SK-N-SH (cell line): ENCODE data around the gene SNED1. TPM values are rescaled to one million over a fixed set of nuclear protein-coding genes. Genes with fewer than 3 reads are reported as not detected.

Source experiments
- CTCF ChIA-PET: fragments of 300-600, 350-600 bp; formaldehyde crosslinking; extraction: SDS; loops from one replicate; lab custom pipeline; 2021; lab: Yijun Ruan, JAX
- POLR2A ChIA-PET: fragments of 350-600 bp; sonication (Branson Sonifier 250); formaldehyde crosslinking; extraction: SDS; loops from one replicate; lab custom pipeline; 2020; ENCODE audit warnings: antibody characterized with exemption, inconsistent platforms; lab: Yijun Ruan, JAX
- DNase-seq: peaks from one replicate; pipeline ENCODE4 v3.0.0; 2012
- H2AFZ ChIP-seq: fragments of 200-600 bp; sonication (generic); 2 replicates; pipeline ENCODE4 v1.8.1; 2016; ENCODE audit warnings: antibody characterized with exemption, mild to moderate bottlenecking, low read depth
- H3F3A ChIP-seq: fragments of 200-600 bp; sonication (generic); replicated peaks from 2 replicates; pipeline ENCODE3; 2016; ENCODE audit warnings: antibody characterized with exemption, mild to moderate bottlenecking; ENCODE audit not compliant: insufficient read depth
- H3K27ac ChIP-seq, 2 experiments: fragments of 200-500 bp in 1 of 2; fragments of 200-600 bp in 1 of 2; sonication (Bioruptor generic) in 1 of 2; sonication (generic), shearing (Covaris generic) in 1 of 2; 2 replicates each; pipeline versions ENCODE4 v1.5.1 to v1.6.1; 2014 to 2016; ENCODE audit warnings: low read depth in 2 of 2, inconsistent platforms in 1 of 2, low read length in 1 of 2, mild to moderate bottlenecking in 1 of 2, mixed read lengths in 1 of 2
- H3K27me3 ChIP-seq: fragments of 200-600 bp; sonication (generic), shearing (Covaris generic); 2 replicates; pipeline ENCODE4 v1.6.1; 2016; ENCODE audit warnings: mixed run types; ENCODE audit not compliant: insufficient read depth
- H3K36me3 ChIP-seq, 2 experiments: fragments of 200-500 bp in 1 of 2; fragments of 200-600 bp in 1 of 2; sonication (Bioruptor generic) in 1 of 2; sonication (generic) in 1 of 2; replicated peaks in 1 of 2; 2 replicates each; pipeline versions ENCODE3 to v1.5.1; 2014 to 2016; ENCODE audit warnings: low read length in 1 of 2, mild to moderate bottlenecking in 1 of 2; ENCODE audit not compliant: insufficient read depth in 2 of 2, control insufficient read depth in 1 of 2
- H3K4me1 ChIP-seq, 2 experiments: fragments of 200-500 bp in 1 of 2; fragments of 200-600 bp in 1 of 2; sonication (Bioruptor generic) in 1 of 2; sonication (generic), shearing (Covaris generic) in 1 of 2; 2 replicates each; pipeline versions ENCODE4 v1.5.1 to v1.6.1; 2014 to 2016; ENCODE audit warnings: low read depth in 1 of 2, low read length in 1 of 2, mixed run types in 1 of 2; ENCODE audit not compliant: insufficient read depth in 2 of 2, control insufficient read depth in 1 of 2
- H3K4me2 ChIP-seq: fragments of 200-600 bp; sonication (generic), shearing (Covaris generic); 2 replicates; pipeline ENCODE4 v1.6.1; 2017; ENCODE audit warnings: mixed run types
- H3K4me3 ChIP-seq, 2 experiments: fragments of 200-500 bp in 1 of 2; fragments of 200-600 bp in 1 of 2; sonication (Bioruptor generic) in 1 of 2; sonication (generic), shearing (Covaris generic) in 1 of 2; 2 replicates each; pipeline versions ENCODE4 v1.5.1 to v1.8.1; 2014 to 2016; ENCODE audit warnings: low read depth in 2 of 2, inconsistent platforms in 1 of 2, low read length in 1 of 2, mild to moderate bottlenecking in 1 of 2, mixed read lengths in 1 of 2, moderate library complexity in 1 of 2
- H3K79me2 ChIP-seq: fragments of 200-600 bp; sonication (generic); 2 replicates; pipeline ENCODE4 v1.8.1; 2017; ENCODE audit warnings: mild to moderate bottlenecking; ENCODE audit not compliant: insufficient read depth
- H3K9ac ChIP-seq: fragments of 200-600 bp; sonication (generic); 2 replicates; pipeline ENCODE4 v1.6.1; 2017; ENCODE audit warnings: mixed run types
- H3K9me2 ChIP-seq: fragments of 200-600 bp; sonication (generic); 2 replicates; pipeline ENCODE4 v1.6.1; 2017; ENCODE audit warnings: mixed run types
- H3K9me3 ChIP-seq: fragments of 200-600 bp; sonication (generic); 2 replicates; pipeline ENCODE4 v1.6.1; 2017; ENCODE audit warnings: mixed run types, mild to moderate bottlenecking, moderate library complexity
- H4K20me1 ChIP-seq: fragments of 200-600 bp; sonication (generic); 2 replicates; pipeline ENCODE4 v1.6.1; 2017; ENCODE audit warnings: mild to moderate bottlenecking, mixed run types; ENCODE audit not compliant: insufficient read depth
- ELF1 ChIP-seq: IDR thresholded peaks from 2 replicates; pipeline ENCODE4 v1.4.0; 2012
- EP300 ChIP-seq, 2 experiments: IDR thresholded peaks; 2 replicates each; pipeline versions ENCODE4 v1.4.0 to v1.6.1; 2012; ENCODE audit warnings: borderline replicate concordance in 1 of 2, low read depth in 1 of 2, low read length in 1 of 2
- EZH2phosphoT487 ChIP-seq: fragments of 200-600 bp; sonication (generic); IDR thresholded peaks from 2 replicates; pipeline ENCODE4 v1.6.1; 2017; ENCODE audit warnings: low read depth, mixed run types, mild to moderate bottlenecking, antibody characterized with exemption, moderate library complexity, borderline replicate concordance
- FOSL2 ChIP-seq: IDR thresholded peaks from 2 replicates; pipeline ENCODE4 v1.4.0; 2012; ENCODE audit warnings: low read depth, mild to moderate bottlenecking, moderate library complexity, borderline replicate concordance
- MEF2A ChIP-seq: IDR thresholded peaks from 2 replicates; pipeline ENCODE4 v1.4.0; 2012; ENCODE audit warnings: low read depth, borderline replicate concordance
- RAD21 ChIP-seq: IDR thresholded peaks from 2 replicates; pipeline ENCODE4 v1.6.1; 2012; ENCODE audit warnings: mild to moderate bottlenecking, low read length
- TCF12 ChIP-seq: IDR thresholded peaks from 2 replicates; pipeline ENCODE4 v1.4.0; 2012
- TEAD4 ChIP-seq: IDR thresholded peaks from 2 replicates; pipeline ENCODE4 v1.4.0; 2012; ENCODE audit warnings: mild to moderate bottlenecking, borderline replicate concordance; ENCODE audit not compliant: insufficient read depth
- YY1 ChIP-seq: IDR thresholded peaks from 2 replicates; pipeline ENCODE4 v1.4.0; 2012; ENCODE audit warnings: low read depth, mild to moderate bottlenecking
- WGBS: methylation state at CpG from one replicate; pipeline ENCODE4 v1.1.6; 2017; ENCODE audit warnings: low lambda C conversion rate; 5-methylcytosine and 5-hydroxymethylcytosine counted together
- polyA plus RNA-seq, 3 experiments: library from polyadenylated mRNA; depleted of rRNA; stranded (reverse); fragments of >200 nt; gene quantifications; 2 replicates each; pipeline ENCODE4 v1.2.3, GENCODE V29; 2012
- TF ChIP-seq, protein P1 (sequence below): fragments of 200-600 bp; sonication (generic); IDR thresholded peaks from 2 replicates; pipeline ENCODE4 v1.6.1; 2017; ENCODE audit warnings: antibody characterized with exemption, mild to moderate bottlenecking, moderate library complexity
- TF ChIP-seq, protein P2 (sequence below): IDR thresholded peaks from 2 replicates; pipeline ENCODE4 v1.4.0; 2012; ENCODE audit warnings: low read depth, borderline replicate concordance
- TF ChIP-seq, protein P3 (sequence below): IDR thresholded peaks from 2 replicates; pipeline ENCODE4 v1.4.0; 2012; ENCODE audit warnings: low read depth, borderline replicate concordance

The SNED1 gene
- polyA plus RNA-seq, 1 of the 3 experiments (the other 2 are of a cell fraction), result 0.03 TPM

DNA sequence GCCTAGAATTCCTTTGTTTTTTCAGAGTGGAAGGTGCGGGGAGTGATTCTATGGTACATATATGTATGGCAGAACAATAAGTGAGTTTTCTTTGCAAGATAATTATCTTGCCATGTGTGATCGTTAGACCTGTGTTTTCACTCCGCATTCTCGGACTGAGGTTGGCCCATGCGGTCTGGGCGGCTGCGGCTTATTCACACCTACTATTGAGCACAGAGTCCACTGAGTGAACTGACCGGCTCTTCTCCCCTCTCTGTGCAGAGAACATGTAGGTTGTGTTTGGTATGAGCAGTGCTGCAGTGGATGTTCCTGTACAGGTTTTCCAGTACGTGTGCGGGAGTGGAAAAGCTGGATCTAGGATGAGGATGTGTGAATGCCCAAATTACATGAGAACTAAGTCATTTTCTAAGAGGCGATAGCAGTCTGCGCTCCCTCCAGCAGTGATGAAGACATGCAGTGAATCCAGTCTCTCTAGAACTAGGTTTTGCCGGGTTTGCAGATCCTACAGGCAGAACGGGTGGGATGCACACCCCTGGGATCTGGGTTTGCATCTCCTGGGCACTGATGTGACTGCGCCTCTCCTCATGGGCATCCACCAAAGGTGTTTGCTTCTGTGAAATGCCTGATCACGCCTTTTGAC is 76.6 kb downstream of the SNED1 start:
- no peaks in the 10 kb centered on the region for H3K9me3 ChIP-seq
- TF ChIP-seq RAD21 (no peak), FOSL2 (no peak), TCF12 (no peak), YY1 (no peak), ELF1 (no peak)
- TF ChIP-seq, protein P1, sequence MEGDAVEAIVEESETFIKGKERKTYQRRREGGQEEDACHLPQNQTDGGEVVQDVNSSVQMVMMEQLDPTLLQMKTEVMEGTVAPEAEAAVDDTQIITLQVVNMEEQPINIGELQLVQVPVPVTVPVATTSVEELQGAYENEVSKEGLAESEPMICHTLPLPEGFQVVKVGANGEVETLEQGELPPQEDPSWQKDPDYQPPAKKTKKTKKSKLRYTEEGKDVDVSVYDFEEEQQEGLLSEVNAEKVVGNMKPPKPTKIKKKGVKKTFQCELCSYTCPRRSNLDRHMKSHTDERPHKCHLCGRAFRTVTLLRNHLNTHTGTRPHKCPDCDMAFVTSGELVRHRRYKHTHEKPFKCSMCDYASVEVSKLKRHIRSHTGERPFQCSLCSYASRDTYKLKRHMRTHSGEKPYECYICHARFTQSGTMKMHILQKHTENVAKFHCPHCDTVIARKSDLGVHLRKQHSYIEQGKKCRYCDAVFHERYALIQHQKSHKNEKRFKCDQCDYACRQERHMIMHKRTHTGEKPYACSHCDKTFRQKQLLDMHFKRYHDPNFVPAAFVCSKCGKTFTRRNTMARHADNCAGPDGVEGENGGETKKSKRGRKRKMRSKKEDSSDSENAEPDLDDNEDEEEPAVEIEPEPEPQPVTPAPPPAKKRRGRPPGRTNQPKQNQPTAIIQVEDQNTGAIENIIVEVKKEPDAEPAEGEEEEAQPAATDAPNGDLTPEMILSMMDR, result no peak
- TF ChIP-seq, protein P2, sequence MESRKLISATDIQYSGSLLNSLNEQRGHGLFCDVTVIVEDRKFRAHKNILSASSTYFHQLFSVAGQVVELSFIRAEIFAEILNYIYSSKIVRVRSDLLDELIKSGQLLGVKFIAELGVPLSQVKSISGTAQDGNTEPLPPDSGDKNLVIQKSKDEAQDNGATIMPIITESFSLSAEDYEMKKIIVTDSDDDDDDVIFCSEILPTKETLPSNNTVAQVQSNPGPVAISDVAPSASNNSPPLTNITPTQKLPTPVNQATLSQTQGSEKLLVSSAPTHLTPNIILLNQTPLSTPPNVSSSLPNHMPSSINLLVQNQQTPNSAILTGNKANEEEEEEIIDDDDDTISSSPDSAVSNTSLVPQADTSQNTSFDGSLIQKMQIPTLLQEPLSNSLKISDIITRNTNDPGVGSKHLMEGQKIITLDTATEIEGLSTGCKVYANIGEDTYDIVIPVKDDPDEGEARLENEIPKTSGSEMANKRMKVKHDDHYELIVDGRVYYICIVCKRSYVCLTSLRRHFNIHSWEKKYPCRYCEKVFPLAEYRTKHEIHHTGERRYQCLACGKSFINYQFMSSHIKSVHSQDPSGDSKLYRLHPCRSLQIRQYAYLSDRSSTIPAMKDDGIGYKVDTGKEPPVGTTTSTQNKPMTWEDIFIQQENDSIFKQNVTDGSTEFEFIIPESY, result no peak
- TF ChIP-seq, protein P3, sequence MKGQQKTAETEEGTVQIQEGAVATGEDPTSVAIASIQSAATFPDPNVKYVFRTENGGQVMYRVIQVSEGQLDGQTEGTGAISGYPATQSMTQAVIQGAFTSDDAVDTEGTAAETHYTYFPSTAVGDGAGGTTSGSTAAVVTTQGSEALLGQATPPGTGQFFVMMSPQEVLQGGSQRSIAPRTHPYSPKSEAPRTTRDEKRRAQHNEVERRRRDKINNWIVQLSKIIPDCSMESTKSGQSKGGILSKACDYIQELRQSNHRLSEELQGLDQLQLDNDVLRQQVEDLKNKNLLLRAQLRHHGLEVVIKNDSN, result no peak
- TF ChIP-seq, all 33 proteins: peak for 0
- no peaks in the 10 kb centered on the region for H3K36me3 ChIP-seq
- no peak for DNase-seq
- no peak overlapping the region for H3K4me2 ChIP-seq
- H3K9ac ChIP-seq, result no peak overlapping the region
- H2AFZ ChIP-seq, result no peak overlapping the region
- WGBS, result 86% methylated on average over 16 of the region's 16 CpGs
- H3F3A ChIP-seq, result no peaks in the 10 kb centered on the region
- no peaks in the 10 kb centered on the region; a peak in 1 of 4 replicates for H3K4me1 ChIP-seq
- H3K27ac ChIP-seq, result no peak overlapping the region
- H3K79me2 ChIP-seq, result no peaks in the 10 kb centered on the region
- no peak overlapping the region for H3K4me3 ChIP-seq
- ChIA-PET POLR2A (no interaction called here), CTCF (no interaction called here)
- H3K9me2 ChIP-seq, result no peaks in the 10 kb centered on the region
- H3K27me3 ChIP-seq, result no peaks in the 10 kb centered on the region
- no peaks in the 10 kb centered on the region for H4K20me1 ChIP-seq

DNA sequence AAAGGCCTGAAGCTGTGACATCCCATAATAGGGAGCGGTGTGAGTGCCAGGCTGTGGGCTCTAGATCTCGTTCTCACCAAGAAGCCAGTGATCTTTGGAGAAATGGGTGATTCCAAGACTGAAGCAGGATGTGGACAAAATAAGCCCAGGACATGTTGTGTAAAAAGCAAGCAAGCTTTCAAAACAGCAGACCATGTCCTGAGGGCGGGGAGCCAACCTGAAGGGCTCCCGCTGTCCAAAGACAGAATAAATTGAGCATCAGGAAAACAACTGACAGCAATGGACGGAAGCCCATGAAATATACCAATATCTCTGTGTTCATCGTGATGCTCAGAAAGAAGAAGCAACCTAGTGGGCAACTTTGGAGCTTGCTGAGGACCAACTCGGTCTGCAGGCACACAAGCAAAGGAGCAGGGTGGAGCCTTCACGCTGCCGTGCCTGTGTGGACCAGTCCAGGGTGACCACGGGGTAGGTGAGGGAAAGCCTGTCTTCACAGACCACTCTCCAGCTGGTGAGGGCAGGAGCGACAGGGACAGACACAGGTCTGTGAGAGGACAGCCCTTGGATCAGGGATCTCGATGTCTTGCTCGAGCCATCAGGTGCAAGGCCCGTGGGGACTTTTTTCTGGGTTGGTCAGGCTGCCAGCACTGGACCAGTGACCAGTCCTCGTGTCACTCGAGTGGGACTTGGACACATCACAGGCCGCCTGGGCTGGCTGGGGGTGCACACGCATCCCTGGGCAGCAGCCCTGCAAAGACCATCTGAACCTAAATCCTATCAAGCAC is 82.2 kb downstream of the SNED1 start:
- ChIA-PET POLR2A (no interaction called here), CTCF (interaction anchor here (1.0 kb wide), 1 partner anchor 166 kb away, joined by 3 read pairs; no protein-coding TSS in a partner anchor)
- Histone ChIP-seq H3K27me3 (no peaks in the 10 kb centered on the region), H3K4me1 (peaks cover 0 to 13% of the 10 kb centered on the region in 2 experiments; a peak in 1 of 4 replicates), H3K27ac (no peak overlapping the region), H3F3A (peaks cover 8% of the 10 kb centered on the region), H3K36me3 (peaks cover 4 to 6% of the 10 kb centered on the region in 2 experiments), H3K9me2 (no peaks in the 10 kb centered on the region), H4K20me1 (no peaks in the 10 kb centered on the region), H3K4me2 (no peak overlapping the region), H2AFZ (no peak overlapping the region), H3K9me3 (no peaks in the 10 kb centered on the region), H3K4me3 (no peak overlapping the region), H3K79me2 (no peaks in the 10 kb centered on the region), H3K9ac (no peak overlapping the region)
- 86% methylated on average over 13 of the region's 18 CpGs for WGBS
- TF ChIP-seq EZH2phosphoT487, result no peak
- TF ChIP-seq TEAD4, result no peak
- TF ChIP-seq, protein P2, result no peak
- no peak for TF ChIP-seq MEF2A
- no peak for TF ChIP-seq EP300 (IDR thresholded peaks at IDR 0.05; ENCODE audit: borderline replicate concordance in 1 of 2, low read depth in 1 of 2, low read length in 1 of 2)
- no peak for DNase-seq
